ENCODE measurements around the gene DOCK3.

DNA sequence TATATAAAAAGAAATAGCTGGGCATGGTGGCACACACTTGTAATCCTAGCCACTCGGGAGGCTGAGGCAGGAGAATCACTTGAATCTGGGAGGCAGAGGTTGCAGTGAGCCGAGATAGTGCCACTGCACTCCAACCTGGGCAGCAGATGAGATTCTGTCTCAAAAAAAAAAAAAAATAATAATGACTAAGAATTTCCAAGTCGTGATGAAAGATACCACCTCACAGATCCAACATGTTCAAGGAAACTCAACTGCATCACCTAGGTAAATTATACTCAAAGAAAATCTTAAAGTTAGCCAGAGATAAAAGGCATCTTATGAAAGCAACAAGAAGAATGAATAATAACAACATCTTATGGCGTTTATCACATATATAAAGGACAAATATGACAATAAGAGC lies 50.1 kb downstream of the DOCK3 start:
- TF ChIP-seq EZH2 (IDR thresholded peaks at IDR 0.05; ENCODE audit: low read length, unreplicated experiment) (no peak), EZH2phosphoT487 (IDR thresholded peaks at IDR 0.05; ENCODE audit: borderline replicate concordance, low read length) (no peak)
- TF ChIP-seq, protein P1, sequence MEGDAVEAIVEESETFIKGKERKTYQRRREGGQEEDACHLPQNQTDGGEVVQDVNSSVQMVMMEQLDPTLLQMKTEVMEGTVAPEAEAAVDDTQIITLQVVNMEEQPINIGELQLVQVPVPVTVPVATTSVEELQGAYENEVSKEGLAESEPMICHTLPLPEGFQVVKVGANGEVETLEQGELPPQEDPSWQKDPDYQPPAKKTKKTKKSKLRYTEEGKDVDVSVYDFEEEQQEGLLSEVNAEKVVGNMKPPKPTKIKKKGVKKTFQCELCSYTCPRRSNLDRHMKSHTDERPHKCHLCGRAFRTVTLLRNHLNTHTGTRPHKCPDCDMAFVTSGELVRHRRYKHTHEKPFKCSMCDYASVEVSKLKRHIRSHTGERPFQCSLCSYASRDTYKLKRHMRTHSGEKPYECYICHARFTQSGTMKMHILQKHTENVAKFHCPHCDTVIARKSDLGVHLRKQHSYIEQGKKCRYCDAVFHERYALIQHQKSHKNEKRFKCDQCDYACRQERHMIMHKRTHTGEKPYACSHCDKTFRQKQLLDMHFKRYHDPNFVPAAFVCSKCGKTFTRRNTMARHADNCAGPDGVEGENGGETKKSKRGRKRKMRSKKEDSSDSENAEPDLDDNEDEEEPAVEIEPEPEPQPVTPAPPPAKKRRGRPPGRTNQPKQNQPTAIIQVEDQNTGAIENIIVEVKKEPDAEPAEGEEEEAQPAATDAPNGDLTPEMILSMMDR (conservative IDR thresholded peaks at IDR 0.05; ENCODE audit: low read depth, low read length) = no peak

Measured in PC-3 (cell line).